Osteoblast (primary cell): Measurements from ENCODE around the gene RFX2. TPM values are rescaled to one million over a fixed set of nuclear protein-coding genes. Genes with fewer than 3 reads are reported as not detected.
A peak's percentile ranks its signal among the peaks of the same experiment; 100 is the strongest.

Experiments used
- DNase-seq: peaks from one replicate; pipeline ENCODE4 v3.0.0; 2011; ENCODE audit warnings: low spot score, mixed read lengths; ENCODE audit not compliant: insufficient read length; ENCODE audit errors: missing footprints
- H2AFZ ChIP-seq: 2 replicates; pipeline ENCODE4 v1.6.0; 2011; ENCODE audit warnings: mild to moderate bottlenecking, low read length
- H3K27ac ChIP-seq: 2 replicates; pipeline ENCODE4 v1.5.1; 2011; ENCODE audit warnings: mild to moderate bottlenecking, low read depth, low read length, moderate library complexity
- H3K27me3 ChIP-seq: 2 replicates; pipeline ENCODE4 v1.6.0; 2012; ENCODE audit warnings: mild to moderate bottlenecking, control low read depth, inconsistent platforms, low read length, moderate library complexity; ENCODE audit not compliant: insufficient read depth
- H3K36me3 ChIP-seq: 2 replicates; pipeline ENCODE4 v1.5.1; 2011; ENCODE audit warnings: mild to moderate bottlenecking, low read length, control low read depth, moderate library complexity; ENCODE audit not compliant: insufficient read depth
- H3K4me1 ChIP-seq: 2 replicates; pipeline ENCODE4 v1.5.1; 2011; ENCODE audit warnings: mild to moderate bottlenecking, low read length, control low read depth, moderate library complexity; ENCODE audit not compliant: insufficient read depth
- H3K4me2 ChIP-seq: 2 replicates; pipeline ENCODE4 v1.6.0; 2011; ENCODE audit warnings: mild to moderate bottlenecking, low read length; ENCODE audit not compliant: insufficient read depth
- H3K4me3 ChIP-seq: fragments of 200-600 bp; sonication (generic); 3 replicates; pipeline ENCODE4 v1.5.1; 2012; ENCODE audit warnings: mild to moderate bottlenecking, low read length, inconsistent platforms; ENCODE audit not compliant: insufficient read depth
- H3K79me2 ChIP-seq: 2 replicates; pipeline ENCODE4 v1.6.0; 2012; ENCODE audit warnings: mild to moderate bottlenecking, low read length, control low read depth, inconsistent platforms; ENCODE audit not compliant: insufficient read depth
- H3K9me3 ChIP-seq: 2 replicates; pipeline ENCODE4 v1.5.1; 2011; ENCODE audit warnings: low read depth, low read length, control low read depth
- H4K20me1 ChIP-seq: 2 replicates; pipeline ENCODE4 v1.6.0; 2012; ENCODE audit warnings: mild to moderate bottlenecking, low read length, control low read depth; ENCODE audit not compliant: insufficient read depth
- total RNA-seq: library from RNA; depleted of rRNA; stranded (reverse); fragments of >200 nt; gene quantifications from 2 replicates; pipeline ENCODE4 v1.2.3, GENCODE V29; 2012
- TF ChIP-seq, protein P1 (sequence below): IDR thresholded peaks from 2 replicates; pipeline ENCODE4 v1.5.1; 2011; ENCODE audit warnings: mild to moderate bottlenecking, low read depth, low read length, moderate library complexity; ENCODE audit errors: extremely low read depth

Gene RFX2
- total RNA-seq, 1 donor = 6.2 TPM

- Histone ChIP-seq H3K9me3 (no peaks in the 10 kb centered on the region), H3K36me3 (peaks cover 12% of the 10 kb centered on the region), H4K20me1 (peaks cover 90% of the 10 kb centered on the region), H3K79me2 (peaks cover 100% of the 10 kb centered on the region), H3K27me3 (no peaks in the 10 kb centered on the region), H3K27ac (no peak overlapping the region), H3K4me2 (no peak overlapping the region), H3K4me3 (no peak overlapping the region), H3K4me1 (peaks cover 25% of the 10 kb centered on the region), H2AFZ (no peak overlapping the region)
- TF ChIP-seq, protein P1, sequence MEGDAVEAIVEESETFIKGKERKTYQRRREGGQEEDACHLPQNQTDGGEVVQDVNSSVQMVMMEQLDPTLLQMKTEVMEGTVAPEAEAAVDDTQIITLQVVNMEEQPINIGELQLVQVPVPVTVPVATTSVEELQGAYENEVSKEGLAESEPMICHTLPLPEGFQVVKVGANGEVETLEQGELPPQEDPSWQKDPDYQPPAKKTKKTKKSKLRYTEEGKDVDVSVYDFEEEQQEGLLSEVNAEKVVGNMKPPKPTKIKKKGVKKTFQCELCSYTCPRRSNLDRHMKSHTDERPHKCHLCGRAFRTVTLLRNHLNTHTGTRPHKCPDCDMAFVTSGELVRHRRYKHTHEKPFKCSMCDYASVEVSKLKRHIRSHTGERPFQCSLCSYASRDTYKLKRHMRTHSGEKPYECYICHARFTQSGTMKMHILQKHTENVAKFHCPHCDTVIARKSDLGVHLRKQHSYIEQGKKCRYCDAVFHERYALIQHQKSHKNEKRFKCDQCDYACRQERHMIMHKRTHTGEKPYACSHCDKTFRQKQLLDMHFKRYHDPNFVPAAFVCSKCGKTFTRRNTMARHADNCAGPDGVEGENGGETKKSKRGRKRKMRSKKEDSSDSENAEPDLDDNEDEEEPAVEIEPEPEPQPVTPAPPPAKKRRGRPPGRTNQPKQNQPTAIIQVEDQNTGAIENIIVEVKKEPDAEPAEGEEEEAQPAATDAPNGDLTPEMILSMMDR = no peak
- DNase-seq = peak; percentile 54
Measured at GRCh38 chr19:5971714-5972354, 138.5 kb downstream of the RFX2 start.

DNA sequence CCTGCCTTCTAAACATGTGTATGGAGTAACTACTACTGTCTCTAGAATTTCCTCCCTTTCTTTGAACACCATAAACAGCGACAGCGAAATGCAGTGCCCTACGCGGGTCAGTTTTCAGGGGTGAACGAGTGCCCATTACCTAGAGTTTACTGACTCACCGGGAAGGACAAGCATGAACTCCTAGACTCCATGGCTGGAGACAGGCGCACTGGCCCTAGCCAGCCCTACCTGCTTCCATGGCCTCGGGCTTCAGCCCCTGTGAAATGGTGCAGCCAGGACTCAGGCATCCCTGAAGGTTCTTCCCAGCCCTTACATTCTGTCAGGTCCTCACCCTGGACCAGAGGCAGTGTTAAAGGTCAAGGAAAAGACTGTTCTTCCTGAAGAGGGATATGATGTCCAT lies 140.8 kb downstream of the RFX2 start:
- peaks cover 91% of the 10 kb centered on the region for H4K20me1 ChIP-seq
- TF ChIP-seq, protein P1 = no peak
- peaks cover 9% of the 10 kb centered on the region for H3K36me3 ChIP-seq

DNA sequence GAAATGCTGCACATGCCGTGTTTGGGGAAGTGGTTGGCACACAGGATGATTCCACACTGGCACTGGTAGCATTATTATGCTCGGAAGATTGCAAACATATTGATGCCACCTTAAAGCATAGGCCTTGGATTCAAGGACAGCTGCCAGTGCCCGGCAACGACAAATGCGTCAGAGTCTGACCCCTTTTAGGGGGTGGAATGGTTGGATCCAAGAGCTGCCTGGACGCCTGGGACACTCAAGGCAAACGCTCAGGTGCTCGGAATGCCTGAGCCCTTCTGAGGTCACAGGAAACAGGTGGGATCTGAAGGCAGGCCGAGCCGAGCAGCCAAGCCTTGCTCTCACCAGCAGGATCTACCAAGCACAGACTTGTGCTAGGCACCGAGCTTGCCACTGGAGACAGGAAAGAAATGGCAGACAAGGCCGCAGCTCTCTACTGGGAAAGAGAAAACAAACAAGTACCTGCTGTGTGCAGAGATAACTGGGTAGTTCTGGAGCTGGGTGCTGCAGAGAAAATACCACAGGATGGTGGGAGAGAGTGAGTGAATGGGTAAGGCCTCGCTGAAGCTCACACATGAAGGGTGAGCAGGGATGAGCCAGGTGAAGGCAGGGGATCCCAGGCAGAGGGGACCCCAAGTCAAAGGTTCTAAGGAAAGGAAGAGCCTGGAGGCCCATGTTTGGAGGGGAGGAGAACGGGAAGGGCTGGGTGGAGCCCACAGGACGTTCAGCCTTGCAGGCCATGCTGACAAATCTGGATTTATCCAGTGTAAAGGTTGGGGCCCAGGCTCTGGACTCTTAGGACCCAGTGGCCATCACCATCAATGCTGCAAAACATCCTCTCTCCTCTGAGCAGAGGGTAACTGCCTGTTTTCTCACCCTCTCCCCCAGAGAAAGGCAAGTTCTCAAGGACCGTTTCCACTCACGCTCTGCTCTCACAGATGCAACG lies 141.6 kb downstream of the RFX2 start:
- Histone ChIP-seq H3K27me3 (no peaks in the 10 kb centered on the region), H3K4me3 (no peak overlapping the region), H3K27ac (no peak overlapping the region), H3K79me2 (peaks cover 100% of the 10 kb centered on the region), H3K4me2 (no peak overlapping the region), H3K4me1 (peaks cover 6% of the 10 kb centered on the region), H3K36me3 (peaks cover 9% of the 10 kb centered on the region), H2AFZ (no peak overlapping the region), H3K9me3 (no peaks in the 10 kb centered on the region), H4K20me1 (peaks cover 91% of the 10 kb centered on the region)
- DNase-seq = peak; percentile 70
- TF ChIP-seq, protein P1 = no peak

More for the DNA sequence above, 140.8 kb downstream of the RFX2 start:
- no peak for DNase-seq
- Histone ChIP-seq H3K4me1 (peaks cover 12% of the 10 kb centered on the region), H3K4me2 (no peak overlapping the region), H3K79me2 (peaks cover 100% of the 10 kb centered on the region), H3K9me3 (no peaks in the 10 kb centered on the region), H3K4me3 (no peak overlapping the region), H3K27me3 (no peaks in the 10 kb centered on the region), H2AFZ (no peak overlapping the region), H3K27ac (no peak overlapping the region)

- no peak overlapping the region for H2AFZ ChIP-seq
- H4K20me1 ChIP-seq = peaks cover 91% of the 10 kb centered on the region
- no peak overlapping the region for H3K4me2 ChIP-seq
- peaks cover 100% of the 10 kb centered on the region for H3K79me2 ChIP-seq
- TF ChIP-seq, protein P1 = peak; percentile 89
- no peak overlapping the region for H3K4me3 ChIP-seq
- peak; percentile 96 for DNase-seq
- peaks cover 6% of the 10 kb centered on the region for H3K4me1 ChIP-seq
- no peak overlapping the region for H3K27ac ChIP-seq
- H3K36me3 ChIP-seq = peaks cover 9% of the 10 kb centered on the region
- H3K9me3 ChIP-seq = no peaks in the 10 kb centered on the region
- no peaks in the 10 kb centered on the region for H3K27me3 ChIP-seq
Measured at GRCh38 chr19:5967994-5968430, 142.3 kb downstream of the RFX2 start.
